Kidney epithelial cell (primary cell): ENCODE measurements around the gene SLC6A9. TPM values are rescaled to one million over a fixed set of nuclear protein-coding genes. Genes with fewer than 3 reads are reported as not detected.

ENCODE experiments used
- DNase-seq: peaks from one replicate; pipeline ENCODE4 v3.0.0-alpha.2; 2010; ENCODE audit warnings: low read depth
- H3K27me3 ChIP-seq: 2 replicates; pipeline ENCODE4 v1.6.0; 2011; ENCODE audit warnings: low read length; ENCODE audit not compliant: control insufficient read depth, insufficient read depth
- H3K36me3 ChIP-seq: 2 replicates; pipeline ENCODE4 v1.5.1; 2011; ENCODE audit warnings: low read length; ENCODE audit not compliant: control insufficient read depth, insufficient read depth
- H3K4me3 ChIP-seq: 2 replicates; pipeline ENCODE4 v1.5.1; 2011; ENCODE audit warnings: low read depth, mild to moderate bottlenecking, control low read depth, low read length
- total RNA-seq: library from RNA; depleted of rRNA; stranded (reverse); fragments of >200 nt; gene quantifications from 2 replicates; pipeline ENCODE4 v1.2.3, GENCODE V29; 2015
- TF ChIP-seq, protein P1 (sequence below): IDR thresholded peaks from 2 replicates; pipeline ENCODE4 v1.5.1; 2011; ENCODE audit warnings: mild to moderate bottlenecking, moderate library complexity, low read length, control low read depth, inconsistent platforms; ENCODE audit not compliant: insufficient read depth, poor library complexity, severe bottlenecking

SLC6A9 gene
- total RNA-seq, 1 donor from 2014 or later = 22.4 TPM

DNA sequence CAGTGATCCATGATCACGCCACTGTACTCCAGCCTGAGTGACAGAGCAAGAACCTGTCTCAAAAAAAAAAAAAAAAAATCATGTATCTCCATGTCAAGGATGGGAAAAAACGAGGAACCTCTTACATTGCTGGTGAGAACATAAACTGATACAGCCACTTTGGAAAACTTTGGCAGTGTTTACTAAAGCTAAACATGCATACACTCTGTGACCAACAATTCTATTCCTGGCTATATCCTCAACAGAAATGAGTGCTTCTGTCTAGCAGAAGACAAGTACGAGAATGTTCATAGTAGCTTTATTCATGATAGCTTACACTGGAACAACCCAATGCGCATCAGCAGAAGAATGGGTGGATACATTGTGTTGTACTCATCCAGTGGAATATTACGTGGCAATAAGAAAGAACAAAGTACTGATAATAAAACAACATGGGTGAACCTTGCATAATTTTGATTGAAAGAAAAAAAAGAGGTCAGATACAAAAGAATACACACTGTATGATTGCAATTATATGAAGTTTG, 31.5 kb upstream of the SLC6A9 start:
- TF ChIP-seq, protein P1, sequence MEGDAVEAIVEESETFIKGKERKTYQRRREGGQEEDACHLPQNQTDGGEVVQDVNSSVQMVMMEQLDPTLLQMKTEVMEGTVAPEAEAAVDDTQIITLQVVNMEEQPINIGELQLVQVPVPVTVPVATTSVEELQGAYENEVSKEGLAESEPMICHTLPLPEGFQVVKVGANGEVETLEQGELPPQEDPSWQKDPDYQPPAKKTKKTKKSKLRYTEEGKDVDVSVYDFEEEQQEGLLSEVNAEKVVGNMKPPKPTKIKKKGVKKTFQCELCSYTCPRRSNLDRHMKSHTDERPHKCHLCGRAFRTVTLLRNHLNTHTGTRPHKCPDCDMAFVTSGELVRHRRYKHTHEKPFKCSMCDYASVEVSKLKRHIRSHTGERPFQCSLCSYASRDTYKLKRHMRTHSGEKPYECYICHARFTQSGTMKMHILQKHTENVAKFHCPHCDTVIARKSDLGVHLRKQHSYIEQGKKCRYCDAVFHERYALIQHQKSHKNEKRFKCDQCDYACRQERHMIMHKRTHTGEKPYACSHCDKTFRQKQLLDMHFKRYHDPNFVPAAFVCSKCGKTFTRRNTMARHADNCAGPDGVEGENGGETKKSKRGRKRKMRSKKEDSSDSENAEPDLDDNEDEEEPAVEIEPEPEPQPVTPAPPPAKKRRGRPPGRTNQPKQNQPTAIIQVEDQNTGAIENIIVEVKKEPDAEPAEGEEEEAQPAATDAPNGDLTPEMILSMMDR = no peak
- Histone ChIP-seq H3K4me3 (no peak overlapping the region), H3K27me3 (no peaks in the 10 kb centered on the region), H3K36me3 (no peaks in the 10 kb centered on the region)
- no peak for DNase-seq

DNA sequence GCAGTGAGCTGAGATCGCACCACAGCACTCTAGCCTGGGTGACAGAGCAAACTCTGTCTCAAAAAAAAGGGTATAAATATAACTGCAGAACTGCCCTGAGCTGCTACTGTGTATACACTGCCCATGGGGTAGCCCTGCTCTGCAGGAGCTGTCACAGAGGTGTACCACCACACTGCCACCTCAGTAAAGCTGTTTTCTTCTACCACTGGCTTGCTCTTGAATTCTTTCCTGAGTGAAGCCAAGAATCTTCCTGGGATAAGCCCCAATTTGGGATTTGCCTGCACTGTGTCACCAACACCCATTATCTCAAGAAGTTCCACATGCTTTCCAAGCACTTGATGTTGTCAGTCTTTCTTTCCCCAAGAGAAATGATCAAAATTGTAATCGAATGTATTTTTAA, 30.6 kb upstream of the SLC6A9 start:
- no peak for DNase-seq

DNA sequence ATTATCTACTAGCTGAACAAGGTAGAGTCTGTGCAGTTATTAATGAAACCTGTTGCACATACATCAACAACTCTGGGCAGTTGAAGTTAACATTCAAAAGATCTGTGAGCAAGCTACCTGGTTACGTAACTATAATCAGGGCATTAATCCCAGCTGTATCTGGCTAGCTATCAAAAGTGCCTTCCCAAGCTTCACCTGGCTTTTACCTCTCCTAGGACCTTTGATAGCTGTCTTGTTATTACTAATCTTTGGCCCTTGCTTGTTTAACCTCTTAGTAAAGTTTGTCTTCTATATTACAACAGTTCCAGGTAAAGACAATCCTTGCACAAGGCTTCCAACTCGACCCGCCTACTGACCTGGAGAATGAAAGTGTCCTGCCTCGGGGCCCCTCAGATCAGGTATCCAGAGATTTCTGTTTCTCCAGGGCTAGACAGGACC, 29.6 kb upstream of the SLC6A9 start:
- DNase-seq = no peak

More for the DNA sequence above, 30.6 kb upstream of the SLC6A9 start:
- TF ChIP-seq, protein P1 = no peak
- H3K4me3 ChIP-seq = no peak overlapping the region
- no peaks in the 10 kb centered on the region for H3K27me3 ChIP-seq
- no peaks in the 10 kb centered on the region for H3K36me3 ChIP-seq

DNA sequence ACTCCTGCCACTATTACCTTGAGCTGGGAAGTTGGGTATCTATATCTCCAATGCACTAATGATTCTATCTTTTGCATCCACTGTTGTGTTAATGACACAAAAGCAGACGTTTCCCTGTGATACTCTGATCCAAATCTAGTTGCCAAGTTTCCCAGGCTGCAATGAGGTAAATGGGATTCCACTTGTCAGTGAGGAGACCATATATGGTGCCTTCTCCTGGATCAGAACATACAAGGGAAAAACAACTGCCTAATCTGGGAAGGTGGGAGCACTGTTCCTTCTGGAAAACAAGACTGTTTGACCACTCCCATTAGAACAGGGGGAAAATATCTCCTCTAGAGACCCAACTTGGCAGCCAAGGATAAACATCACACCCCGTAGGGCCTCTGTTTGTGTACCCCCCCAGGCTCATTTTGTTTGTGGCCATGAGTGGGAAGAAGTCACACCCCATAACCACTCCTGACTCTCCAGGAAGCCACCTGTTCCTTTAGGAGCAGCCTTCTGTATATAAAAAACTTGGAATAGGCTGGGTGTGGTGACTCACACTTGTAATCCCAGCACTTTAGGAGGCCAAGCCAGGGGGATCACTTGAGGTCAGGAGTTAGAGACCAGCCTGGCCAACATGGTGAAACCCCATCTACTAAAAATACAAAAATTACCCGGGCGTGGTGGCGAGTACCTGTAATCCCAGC, 28.5 kb upstream of the SLC6A9 start:
- no peaks in the 10 kb centered on the region for H3K36me3 ChIP-seq
- TF ChIP-seq, protein P1 = no peak
- no peaks in the 10 kb centered on the region for H3K27me3 ChIP-seq
- no peak overlapping the region for H3K4me3 ChIP-seq
- no peak for DNase-seq

More for the DNA sequence above, 29.6 kb upstream of the SLC6A9 start:
- Histone ChIP-seq H3K4me3 (no peak overlapping the region), H3K27me3 (no peaks in the 10 kb centered on the region), H3K36me3 (no peaks in the 10 kb centered on the region)
- TF ChIP-seq, protein P1 = no peak

DNA sequence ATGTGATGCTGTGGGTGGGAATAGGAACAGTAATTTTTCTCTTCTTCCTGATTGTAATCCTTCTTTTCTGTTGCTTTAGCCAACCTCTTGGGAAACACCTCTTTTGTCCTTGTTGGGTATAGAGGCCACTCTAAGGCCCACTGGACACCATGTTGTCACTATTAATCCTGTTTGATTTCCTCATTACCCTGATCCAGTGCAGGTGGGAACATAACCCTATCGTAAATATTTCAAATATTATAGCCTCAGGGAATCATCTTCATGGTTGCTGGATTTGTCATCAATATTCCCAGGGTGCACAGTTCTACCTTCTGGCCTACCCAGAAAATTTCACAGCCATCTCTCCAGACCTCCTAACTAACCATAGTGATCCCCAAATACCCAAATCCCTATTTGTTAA, 27.9 kb upstream of the SLC6A9 start:
- H3K36me3 ChIP-seq = no peaks in the 10 kb centered on the region
- TF ChIP-seq, protein P1 = no peak
- DNase-seq = no peak
- H3K27me3 ChIP-seq = no peaks in the 10 kb centered on the region
- H3K4me3 ChIP-seq = no peak overlapping the region

DNA sequence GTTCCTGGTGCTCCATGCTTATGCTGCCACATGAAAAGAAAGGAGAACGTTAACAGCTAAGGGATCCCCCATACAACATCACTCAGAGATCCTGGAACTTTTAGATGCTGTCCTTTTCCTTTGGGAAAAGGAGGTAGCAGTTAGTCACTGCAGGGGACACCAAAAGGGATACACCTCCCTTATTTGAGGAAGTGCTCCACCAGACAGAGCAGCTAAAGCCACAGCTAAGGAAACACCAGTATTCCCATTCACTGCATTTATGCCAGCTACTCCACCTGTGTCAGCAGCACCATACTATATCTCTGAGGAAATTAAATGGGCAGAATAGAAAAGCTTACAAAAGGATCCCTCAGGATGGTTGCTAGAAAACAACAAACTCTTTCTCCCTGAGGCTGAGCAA, 26.0 kb upstream of the SLC6A9 start:
- TF ChIP-seq, protein P1 = no peak
- H3K27me3 ChIP-seq = no peaks in the 10 kb centered on the region
- DNase-seq = no peak

More for the DNA sequence above, 26.0 kb upstream of the SLC6A9 start:
- Histone ChIP-seq H3K36me3 (no peaks in the 10 kb centered on the region), H3K4me3 (no peak overlapping the region)
